GM18507 (cell line): Measurements from ENCODE around the gene IFIT5.
A peak's percentile ranks its signal among the peaks of the same experiment; 100 is the strongest.
"Not testable (repeated sequence)": the region's sequence is repeated elsewhere in the genome, so short reads cannot be mapped to it uniquely, and the experiment has no call there.

Experiments used
- DNase-seq: peaks from one replicate; pipeline ENCODE4 v3.0.0; 2011; ENCODE audit warnings: low read depth; ENCODE audit not compliant: insufficient read length; ENCODE audit errors: extremely low spot score
- FAIRE-seq: peaks from 2 replicates; lab custom pipeline; 2011; peaks lifted over from hg19 to GRCh38; lab: Jason Lieb, UNC

The IFIT5 gene, protein sequence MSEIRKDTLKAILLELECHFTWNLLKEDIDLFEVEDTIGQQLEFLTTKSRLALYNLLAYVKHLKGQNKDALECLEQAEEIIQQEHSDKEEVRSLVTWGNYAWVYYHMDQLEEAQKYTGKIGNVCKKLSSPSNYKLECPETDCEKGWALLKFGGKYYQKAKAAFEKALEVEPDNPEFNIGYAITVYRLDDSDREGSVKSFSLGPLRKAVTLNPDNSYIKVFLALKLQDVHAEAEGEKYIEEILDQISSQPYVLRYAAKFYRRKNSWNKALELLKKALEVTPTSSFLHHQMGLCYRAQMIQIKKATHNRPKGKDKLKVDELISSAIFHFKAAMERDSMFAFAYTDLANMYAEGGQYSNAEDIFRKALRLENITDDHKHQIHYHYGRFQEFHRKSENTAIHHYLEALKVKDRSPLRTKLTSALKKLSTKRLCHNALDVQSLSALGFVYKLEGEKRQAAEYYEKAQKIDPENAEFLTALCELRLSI

DNA sequence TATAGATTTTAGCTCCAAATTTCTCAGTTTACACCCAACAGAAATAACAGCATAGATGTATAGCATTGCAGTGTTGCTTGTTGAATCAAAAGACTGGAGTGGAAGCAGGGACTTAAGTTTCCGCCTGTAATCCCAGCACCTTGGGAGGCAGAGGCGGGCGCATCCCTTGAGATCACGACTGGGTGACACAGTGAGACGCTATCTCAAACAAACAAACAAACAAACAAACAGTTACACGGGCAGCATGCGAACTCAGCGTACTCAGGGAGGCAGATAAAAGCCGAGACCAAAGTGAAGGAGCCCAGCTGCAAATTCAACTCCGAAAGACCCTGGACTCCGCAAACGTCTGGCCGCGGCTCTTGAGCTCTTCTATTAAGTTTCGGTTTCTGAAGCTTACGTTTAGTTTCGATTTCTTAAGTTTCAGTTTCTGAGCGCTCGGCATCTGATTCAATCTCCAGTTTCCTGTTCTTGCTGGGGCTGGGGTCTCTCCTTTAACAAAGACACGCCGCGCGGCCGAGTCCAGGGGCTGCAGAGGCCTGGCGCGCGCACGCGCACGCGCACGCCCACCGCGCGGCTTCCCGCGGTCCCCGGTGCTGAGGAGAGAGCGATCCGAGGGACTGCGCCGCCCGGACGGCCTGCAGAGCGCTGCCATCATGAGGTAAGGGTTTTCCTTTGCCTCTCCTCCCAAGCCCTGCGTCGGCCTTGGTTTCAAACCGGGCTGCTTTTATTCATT is at the start of gene IFIT5:
TSS of gene IFIT5 (plus strand) at position 423 of the 733 bp plus-strand sequence. CDS start at position 654, 231 bp downstream.
- peak; percentile 51 for DNase-seq
- FAIRE-seq: peak; percentile 87

DNA sequence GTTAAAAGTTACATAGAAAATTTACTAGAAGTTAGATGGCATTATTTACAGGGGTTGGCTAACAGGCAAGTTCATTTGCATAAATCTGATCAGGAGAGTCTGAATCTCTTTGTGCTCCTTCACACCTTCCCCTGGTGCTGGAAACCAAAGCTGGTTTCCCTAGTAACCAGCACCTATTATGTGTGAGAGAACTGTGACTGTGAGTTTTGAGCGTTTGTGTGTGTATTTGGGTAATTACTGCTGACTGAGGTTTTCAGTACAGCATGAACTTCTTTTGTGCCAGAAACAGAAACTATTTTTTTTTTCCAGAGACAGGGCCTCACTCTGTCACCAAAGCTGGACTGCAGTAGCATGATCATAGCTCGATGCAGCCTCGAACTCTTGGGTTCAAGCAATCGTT is 46.8 kb upstream of the IFIT5 start:
- peak; percentile 45 for DNase-seq
- FAIRE-seq: peak; percentile 92

DNA sequence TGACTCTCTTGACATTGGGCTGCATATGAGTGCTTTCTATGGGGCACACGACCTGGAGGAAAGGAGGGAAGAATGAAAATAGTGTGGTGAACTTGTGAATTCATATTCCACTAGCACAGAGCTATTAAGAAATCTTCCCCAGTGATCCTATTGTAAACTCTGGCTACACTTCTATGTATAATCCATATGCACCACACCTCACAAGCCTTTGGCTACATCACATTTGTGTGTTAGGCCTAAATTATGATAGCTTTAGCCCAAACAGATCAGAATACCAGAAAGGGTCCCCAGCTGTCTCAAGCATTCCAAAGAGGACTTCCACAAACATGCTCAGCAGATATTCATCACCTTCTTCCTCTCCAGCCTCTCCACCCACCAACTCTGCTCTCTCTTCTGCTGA is 46.2 kb upstream of the IFIT5 start:
- FAIRE-seq: no peak
- DNase-seq: no peak

DNA sequence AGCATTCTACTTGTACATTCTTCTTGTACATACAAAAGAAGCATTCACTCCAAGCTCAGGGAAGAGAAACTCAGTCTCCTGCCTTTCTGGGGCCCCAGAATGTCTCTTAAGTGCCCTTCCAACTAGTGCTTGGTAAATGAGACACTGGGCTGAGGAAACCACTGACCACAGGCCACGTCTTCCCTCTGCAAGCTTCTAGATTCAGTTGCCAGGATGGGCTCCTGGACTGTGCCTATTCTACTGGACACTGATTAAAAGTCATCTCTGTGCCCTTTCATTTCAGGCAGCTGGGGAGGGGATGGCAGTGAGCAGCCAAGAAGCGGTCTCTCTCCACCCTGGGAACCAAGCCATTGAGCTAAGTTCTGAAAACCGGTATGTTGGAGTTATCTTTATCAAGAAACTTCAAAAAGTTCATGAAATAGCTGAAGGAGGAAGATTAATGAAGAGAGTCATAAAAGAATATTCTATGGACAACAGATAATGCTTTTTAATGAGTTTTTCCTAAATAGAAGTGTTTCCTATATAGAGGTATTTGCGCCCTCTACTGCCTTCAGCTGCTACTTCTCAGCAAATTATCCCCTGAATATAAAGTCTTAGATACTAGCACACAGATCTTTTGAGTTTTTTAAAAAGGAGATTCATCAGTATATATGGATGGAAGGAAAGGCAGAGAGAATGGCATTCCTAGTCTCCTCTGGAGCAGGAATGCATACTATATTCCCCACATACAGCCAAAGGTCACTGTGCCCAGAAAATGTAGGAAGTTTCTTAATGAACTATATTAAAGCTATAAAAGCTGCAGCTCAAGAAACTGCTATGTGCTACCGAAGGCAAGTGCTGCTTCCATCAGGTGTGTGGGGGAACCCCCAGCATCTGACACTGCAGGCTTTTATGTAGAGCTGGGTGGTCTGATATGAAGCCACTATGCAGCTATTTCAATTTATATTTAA is 44.9 kb upstream of the IFIT5 start:
- FAIRE-seq: no peak
- no peak for DNase-seq

DNA sequence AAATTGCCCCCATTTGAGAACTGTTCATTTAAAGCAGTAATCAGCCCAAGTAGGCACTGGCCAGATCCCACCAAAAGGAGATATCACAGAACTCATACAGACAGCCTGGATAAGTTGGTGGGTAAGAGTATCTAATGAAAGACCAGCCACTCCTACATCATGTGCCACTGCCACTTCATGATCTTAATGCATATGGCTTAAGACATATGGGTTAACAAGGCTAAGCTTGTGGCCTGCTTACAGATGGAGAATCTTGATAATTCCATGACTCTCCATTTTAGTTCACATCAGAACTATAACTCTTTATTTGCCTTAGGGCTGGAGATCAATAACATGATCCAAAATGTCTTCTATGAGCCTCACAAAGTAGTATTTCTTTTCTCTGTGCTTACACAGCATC is 43.3 kb upstream of the IFIT5 start:
- DNase-seq (no peak), FAIRE-seq (no peak)

DNA sequence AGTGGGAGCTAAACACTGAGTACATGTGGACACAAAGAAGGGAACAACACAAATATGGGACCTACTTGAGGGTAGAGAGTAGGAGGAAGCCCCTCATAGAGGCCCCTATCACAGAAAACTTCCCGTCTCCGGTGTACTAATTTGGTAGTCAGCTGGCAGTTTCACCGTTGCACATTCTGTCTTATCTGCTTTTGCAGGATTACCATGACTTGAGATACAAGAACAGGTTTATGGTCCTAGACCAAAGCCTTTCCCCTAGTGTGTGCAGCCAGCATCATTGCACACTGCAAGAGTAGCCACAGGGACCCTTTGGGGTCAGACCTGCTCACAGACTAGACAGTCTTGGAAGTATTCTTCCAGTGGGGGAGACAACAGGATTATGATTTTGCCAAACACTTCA is 42.4 kb upstream of the IFIT5 start:
- no peak for DNase-seq
- FAIRE-seq: no peak

DNA sequence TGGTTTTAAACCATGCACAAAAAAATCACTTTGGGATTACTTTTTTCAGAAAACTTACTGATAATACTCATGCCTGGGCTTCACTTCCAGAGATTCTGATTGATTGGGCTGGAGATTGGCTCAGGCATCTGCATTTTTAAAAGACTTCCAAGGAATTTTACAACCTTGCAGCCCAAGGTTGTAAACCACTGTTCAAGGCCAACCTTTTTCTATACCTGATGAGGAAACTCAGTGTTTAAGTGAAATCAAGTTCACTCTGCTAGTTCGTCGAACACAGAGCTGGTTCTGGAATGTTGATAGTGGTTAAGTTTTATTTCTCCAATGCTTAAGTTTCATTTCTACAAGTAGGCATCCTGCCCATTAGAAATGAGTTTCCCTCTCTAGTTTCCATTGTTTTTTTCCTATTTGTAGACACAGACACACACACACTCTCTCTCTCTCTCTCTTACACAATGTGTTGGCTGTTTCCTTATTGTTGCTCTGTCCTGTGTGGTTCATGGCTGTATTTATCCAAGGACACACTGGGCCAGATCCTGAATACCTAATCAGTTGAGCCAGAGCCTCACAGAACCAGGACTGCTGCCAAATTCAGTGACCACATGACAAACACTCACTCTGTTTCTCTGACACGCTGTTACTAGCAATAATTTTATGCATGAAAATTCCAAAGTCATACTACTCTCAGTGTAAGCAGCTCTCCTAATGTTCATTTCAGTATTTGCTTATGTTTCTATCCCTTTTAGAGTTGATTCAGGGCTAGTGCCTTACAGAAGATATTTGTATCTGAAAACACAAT is 40.3 kb upstream of the IFIT5 start:
- FAIRE-seq: no peak

DNA sequence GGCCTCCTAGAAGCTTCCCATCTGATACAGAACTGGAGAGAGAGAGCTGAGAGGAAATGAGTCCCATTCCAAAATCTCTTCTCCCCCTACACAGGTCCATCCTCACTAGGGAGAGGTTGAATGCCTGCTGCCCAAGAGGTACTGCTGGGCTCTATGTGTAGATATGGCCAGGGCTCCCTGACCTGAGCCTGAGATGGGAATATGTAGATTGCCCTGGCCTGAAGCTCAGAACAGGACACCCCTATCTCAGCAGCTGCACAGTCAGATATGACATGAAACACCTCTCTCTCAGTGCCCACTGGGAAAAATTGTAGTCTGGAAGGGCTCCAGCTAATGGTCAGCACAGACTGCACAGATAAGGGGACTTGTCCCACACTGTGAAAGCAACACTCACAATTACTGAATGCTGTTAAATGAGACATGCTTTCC is 39.6 kb upstream of the IFIT5 start:
- FAIRE-seq (no peak), DNase-seq (no peak)

More for the DNA sequence above, 40.3 kb upstream of the IFIT5 start:
- DNase-seq: no peak

DNA sequence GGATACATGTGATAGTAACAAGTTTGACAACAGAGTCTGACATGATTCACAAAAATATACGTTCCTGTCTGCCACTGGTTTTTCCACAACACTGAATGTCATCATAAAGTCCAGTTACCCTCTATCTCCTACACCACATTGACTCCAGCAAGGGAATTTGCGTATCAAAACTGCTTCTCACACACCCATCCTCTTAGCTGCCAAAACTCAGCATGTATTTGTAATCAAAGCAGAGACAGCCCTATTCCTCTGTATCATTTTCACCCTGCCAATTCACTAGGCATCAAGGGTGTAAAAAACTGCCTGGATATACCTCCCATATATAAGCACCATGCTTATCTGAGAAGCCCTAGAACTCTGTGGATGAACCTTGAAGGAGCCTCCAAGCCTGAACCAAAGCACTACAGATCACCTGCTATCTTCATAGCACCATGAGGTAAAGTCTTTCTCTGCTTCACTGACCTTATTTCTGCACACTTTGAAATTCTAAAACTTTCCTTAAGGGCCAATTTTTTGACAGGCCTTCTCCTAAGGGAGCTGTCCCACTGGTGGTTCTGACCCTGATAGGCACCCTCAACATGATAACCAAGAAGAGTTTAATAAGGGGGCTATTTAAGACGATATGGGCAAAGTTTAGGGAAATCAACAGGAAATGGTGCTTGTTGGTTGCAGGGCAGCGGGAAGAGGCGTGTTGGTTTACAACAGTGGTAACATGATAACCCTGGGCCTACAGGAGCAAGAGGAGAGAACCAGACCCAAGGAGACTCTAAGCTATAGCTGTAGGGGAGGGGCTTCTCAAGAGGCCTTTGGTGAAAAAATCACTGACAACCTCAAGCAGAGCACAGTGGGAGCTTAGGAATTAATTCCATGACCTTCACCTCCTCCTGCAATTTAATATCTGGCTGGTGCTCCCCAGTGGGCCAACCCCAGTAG is 36.4 kb upstream of the IFIT5 start, which contains the start of gene IFIT1B:
TSS of gene IFIT1B (plus strand) at position 352 of the 933 bp plus-strand sequence. CDS start at position 432, 80 bp downstream.
- no peak for DNase-seq
- FAIRE-seq: no peak

DNA sequence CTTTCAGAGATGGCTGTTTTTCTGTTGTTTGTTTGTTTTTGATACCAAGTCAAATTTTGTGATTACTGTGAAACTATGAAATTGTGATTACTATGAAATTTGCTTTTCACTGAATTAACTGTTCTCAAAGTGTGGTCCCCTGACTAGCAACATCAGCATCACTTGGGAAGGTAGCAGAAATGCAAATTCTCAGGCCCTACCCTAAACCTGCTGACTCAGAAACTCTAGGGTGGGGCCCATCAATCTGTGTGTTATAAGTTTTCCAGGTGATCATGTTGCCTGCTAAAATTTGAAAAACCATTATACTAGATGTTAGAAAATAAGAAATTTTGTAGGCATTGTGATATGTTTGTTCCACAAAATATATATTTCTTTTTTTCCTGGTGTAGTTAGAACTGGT is 35.3 kb upstream of the IFIT5 start:
- no peak for FAIRE-seq

DNA sequence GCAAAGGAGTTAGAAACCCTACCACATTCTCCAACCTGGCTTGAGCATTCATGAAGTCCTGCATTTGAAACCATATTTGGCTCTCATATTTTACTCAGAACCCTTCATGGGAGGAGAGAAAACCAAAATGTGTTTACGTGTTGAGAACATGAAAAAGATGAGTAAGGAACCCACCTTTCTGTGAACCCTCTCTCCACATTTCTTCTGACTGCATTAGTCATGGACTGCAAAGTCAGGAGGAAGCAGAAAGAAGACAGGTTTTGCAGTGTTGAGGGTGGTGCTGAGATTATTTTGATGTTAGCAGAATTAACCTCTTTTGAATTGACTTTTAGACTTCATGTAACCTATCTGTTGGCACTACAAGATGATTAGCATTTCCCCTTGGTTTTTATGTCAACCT is 31.6 kb upstream of the IFIT5 start:
- DNase-seq: no peak
- no peak for FAIRE-seq

More for the DNA sequence above, 35.3 kb upstream of the IFIT5 start:
- no peak for DNase-seq

DNA sequence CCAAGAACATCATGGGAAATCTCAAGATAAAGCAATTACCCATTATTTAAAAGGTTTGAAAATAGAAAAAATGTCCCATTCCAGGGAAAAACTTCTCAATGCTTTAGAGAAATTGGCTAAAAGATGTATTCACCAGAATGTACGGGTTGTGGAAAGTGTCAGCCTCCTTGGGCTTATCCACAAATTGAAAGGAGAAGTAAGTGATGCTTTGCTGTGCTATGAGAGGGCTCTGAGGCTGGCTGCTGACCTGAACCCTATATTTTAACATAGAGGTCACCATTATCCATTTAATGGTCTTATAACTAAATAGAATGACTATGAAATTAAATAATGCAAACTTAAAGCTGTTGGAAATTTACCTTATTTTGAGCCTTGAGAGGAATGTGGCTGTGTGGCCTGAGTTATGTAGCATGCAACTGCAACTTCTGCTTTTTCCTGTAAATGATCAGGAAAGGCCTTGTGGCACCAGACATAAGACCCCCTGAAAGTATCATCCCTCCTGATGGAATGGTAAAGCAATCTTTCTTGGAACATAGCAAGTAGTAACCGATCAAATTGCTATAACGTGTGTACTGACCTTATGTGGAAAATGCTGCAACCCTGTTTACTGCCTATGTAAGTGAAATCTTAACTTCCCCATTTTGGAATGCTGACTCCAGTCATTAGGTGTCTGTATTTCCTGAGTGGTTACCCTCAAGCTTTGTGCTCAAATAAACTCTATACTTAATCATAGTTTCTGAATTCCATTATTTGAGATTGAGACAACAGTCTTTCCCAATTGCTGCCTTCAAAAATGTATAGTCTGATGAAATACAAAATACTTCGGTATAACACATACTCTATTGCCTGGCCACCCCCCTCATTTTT is 29.7 kb upstream of the IFIT5 start:
- DNase-seq (no peak), FAIRE-seq (peak; percentile 12)

DNA sequence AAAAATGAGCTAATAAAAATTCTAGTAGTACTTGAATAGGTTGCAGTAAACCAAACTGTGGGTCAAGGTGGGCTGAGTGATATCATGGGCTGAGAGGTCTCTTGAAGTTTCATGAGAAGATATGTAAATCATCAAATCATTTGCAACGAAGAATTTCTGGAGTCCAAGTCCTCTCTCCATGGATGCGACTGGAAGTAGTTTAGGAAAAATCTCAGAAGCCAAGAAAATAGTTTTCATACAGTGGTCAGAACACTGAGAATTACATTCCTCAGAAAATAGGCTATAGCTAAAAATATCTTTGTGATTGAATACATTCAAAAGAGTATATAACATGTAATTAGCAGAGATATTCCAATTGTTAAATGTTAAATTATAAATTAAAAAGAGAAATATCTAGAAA is 25.6 kb upstream of the IFIT5 start:
- DNase-seq (no peak), FAIRE-seq (no peak)

DNA sequence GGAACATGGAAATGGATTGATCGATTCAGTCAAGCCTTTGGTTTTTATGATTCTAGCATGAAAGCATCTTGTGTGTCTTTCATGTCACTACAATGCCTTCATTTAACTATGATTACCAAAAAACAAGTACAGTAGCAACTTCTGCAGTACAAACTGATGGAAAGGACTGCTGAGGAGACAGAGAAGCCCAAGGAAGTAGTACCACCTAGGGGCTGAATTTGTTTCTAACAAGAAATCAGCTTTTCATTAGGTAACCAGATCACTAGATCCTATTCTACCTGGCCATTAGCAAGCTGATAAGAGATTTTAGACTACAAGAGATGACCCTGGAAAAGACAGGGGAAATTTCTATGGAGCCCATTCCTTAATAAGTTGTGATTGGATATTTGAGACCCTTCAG is 25.1 kb upstream of the IFIT5 start:
- DNase-seq (no peak), FAIRE-seq (peak; percentile 60)

DNA sequence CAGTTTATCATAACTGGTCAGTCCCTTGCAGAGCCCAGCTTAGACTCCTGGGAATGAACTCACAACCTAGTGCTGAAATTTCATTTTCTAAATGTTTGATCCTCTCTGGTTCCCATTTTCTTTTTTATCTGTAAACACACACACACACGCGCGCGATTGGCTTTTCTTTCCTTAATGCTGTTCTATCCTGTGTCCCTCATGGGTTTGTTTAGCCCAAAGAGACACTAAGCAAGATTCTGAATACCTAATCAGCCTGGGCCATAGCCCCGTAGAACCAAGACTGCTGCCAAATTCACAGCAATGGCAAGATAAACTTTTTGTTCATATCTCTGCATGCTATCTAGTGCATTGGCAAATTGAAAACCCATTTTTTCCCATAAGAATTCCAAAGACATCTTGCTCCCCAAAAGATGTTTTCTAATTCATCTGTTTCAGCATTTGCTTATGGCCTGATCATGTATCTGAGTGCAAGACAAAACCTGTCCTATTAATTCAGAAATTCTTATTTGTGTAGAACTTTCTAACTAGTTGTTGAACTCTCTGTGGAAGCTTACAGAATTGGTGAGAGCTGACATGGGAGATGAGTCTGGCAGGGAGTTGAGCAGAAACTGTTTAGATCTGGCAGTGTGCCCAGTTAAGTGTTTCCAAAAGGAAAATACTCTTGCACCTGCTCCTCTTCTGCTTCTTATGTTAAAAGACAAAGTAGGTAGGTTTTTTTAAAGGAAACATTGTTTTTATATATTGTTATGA is 23.7 kb upstream of the IFIT5 start:
- FAIRE-seq (no peak), DNase-seq (no peak)

DNA sequence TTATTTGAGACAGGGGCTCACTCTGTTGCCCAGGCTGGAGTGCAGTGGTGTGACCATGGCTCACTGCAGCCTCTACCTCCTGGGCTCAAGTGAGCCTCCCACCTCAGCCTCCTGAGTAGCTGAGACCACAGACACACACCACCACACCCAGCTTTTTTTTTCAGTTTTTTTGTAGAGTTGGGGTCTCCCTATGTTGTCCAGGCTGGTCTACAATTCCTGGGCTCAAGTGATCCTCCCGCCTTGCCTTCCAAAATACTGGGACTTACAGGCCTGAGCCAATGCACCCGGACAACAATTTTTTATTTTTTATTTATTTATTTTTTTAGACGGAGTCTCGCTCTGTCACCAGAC is 23.2 kb upstream of the IFIT5 start:
- not testable (repeated sequence) for DNase-seq, FAIRE-seq
